Measurements from ENCODE around the gene CXXC5.

- TF ChIP-seq CTCF (IDR thresholded peaks at IDR 0.05; ENCODE audit: poor library complexity): no peak
- TF ChIP-seq EZH2 (IDR thresholded peaks at IDR 0.05; ENCODE audit: borderline replicate concordance): no peak
- no peak for TF ChIP-seq EZH2phosphoT487 (IDR thresholded peaks at IDR 0.05; ENCODE audit: low read depth, severe bottlenecking, unreplicated experiment)
These were observed 18.4 kb downstream of the CXXC5 start for GRCh38 chr5:139666551-139666950.
